Activated B cell treated with CpG ODN at 0.5 μM for 24 hours (primary cell): ENCODE results near the gene C20orf96. TPM values are rescaled to one million over a fixed set of nuclear protein-coding genes. Genes with fewer than 3 reads are reported as not detected.
"Not testable (repeated sequence)": the region's sequence is repeated elsewhere in the genome, so short reads cannot be mapped to it uniquely, and the experiment has no call there.

ENCODE experiments used
- ATAC-seq: fragments of 200-7000 bp; cut with Tn5 transposase; one replicate; pipeline ENCODE4 v1.10.0; 2021; ENCODE audit warnings: low read depth, mild to moderate bottlenecking, moderate library complexity
- CTCF ChIA-PET: fragments of 350-600 bp; sonication (Branson Sonifier 250); formaldehyde crosslinking; loops from one replicate; lab custom pipeline; 2021; ENCODE audit warnings: antibody characterized with exemption; lab: Charles Lee
- POLR2A ChIA-PET: fragments of 350-600 bp; sonication (Branson Sonifier 250); formaldehyde crosslinking; loops from one replicate; lab custom pipeline; 2021; ENCODE audit warnings: antibody characterized with exemption; lab: Charles Lee
- DNase-seq: peaks from one replicate; pipeline ENCODE4 v3.0.0; 2022
- H3K27ac Mint-ChIP-seq: one replicate; pipeline ENCODE4 v1.8.0; 2020; ENCODE audit warnings: mixed read lengths
- H3K27me3 Mint-ChIP-seq: one replicate; pipeline ENCODE4 v1.8.0; 2021; ENCODE audit warnings: mixed read lengths
- H3K36me3 Mint-ChIP-seq: one replicate; pipeline ENCODE4 v1.8.0; 2021; ENCODE audit warnings: low read depth, mixed read lengths
- H3K4me1 Mint-ChIP-seq: one replicate; pipeline ENCODE4 v1.8.0; 2021; ENCODE audit warnings: mixed read lengths
- H3K4me3 Mint-ChIP-seq: one replicate; pipeline ENCODE4 v1.8.0; 2020; ENCODE audit warnings: mild to moderate bottlenecking, mixed read lengths
- H3K9me3 Mint-ChIP-seq: one replicate; pipeline ENCODE4 v1.8.0; 2020; ENCODE audit warnings: mixed read lengths
- CTCF ChIP-seq: fragments of 200-600 bp; IDR thresholded peaks from one replicate; pipeline ENCODE4 v1.8.0; 2022; ENCODE audit warnings: antibody characterized with exemption, mild to moderate bottlenecking
- intact Hi-C: fragments of 100-400 bp; cut with micrococcal nuclease; formaldehyde crosslinking; loops from one replicate; pipeline ENCODE4 v1.15.1; 2024
- total RNA-seq: library from RNA; stranded (reverse); gene quantifications from 2 replicates; pipeline ENCODE4 v1.2.3, GENCODE V29; 2022

The C20orf96 gene
- total RNA-seq, 1 donor from 2014 or later, result 5.5 TPM

DNA sequence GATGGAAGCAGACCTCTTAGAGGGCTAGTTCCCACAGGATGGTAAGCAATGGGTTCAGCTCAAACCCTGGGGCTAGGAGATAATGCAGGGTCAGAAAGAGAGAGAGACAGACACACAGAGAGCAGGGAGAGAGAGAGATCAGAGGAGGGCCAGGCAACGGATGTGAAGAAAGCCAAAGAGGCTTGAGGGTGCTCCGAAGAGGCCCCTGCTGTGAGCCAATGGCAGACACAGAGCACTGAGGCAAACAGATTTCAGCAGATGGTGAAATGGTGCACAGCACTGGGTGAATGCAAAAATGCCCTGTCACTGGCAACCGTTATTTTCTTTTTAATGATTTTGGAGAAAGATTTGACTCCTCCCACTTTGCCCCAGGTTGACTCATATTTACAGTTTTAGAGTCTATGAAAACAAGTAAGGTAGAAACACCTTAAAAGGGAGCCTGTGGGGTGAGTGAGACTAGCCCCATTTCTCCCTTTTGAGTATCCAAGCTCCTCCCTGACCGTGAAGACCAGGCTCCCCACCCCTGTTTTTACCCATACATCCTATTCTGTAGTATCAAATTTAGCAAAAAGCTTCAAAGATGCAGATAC is 32.2 kb downstream of the C20orf96 start:
- CTCF ChIA-PET, result interaction anchor here (1.1 to 1.8 kb wide), 2 partner anchors 8 to 72 kb away, joined by 3 to 7 read pairs; no protein-coding TSS in a partner anchor
- Mint-ChIP-seq H3K27me3 (peaks cover 7% of the 10 kb centered on the region), H3K9me3 (no peaks in the 10 kb centered on the region), H3K4me3 (no peak overlapping the region), H3K4me1 (no peaks in the 10 kb centered on the region), H3K36me3 (no peaks in the 10 kb centered on the region), H3K27ac (no peak overlapping the region)
- no peak for ATAC-seq
- no peak for DNase-seq
- POLR2A ChIA-PET, result no interaction called here
- no peak for TF ChIP-seq CTCF
- intact Hi-C loops, result no loop called here

GRCh38 chr20:257419-257818 is 33.1 kb downstream of the C20orf96 start, which contains the start of gene DEFB132:
Gene DEFB132 (plus strand): TSS chr20:257724. CDS start chr20:257779, 55 bp downstream.
- ATAC-seq, result no peak
- TF ChIP-seq CTCF, result no peak
- POLR2A ChIA-PET, result no interaction called here
- CTCF ChIA-PET, result interaction anchor here (1.1 kb wide), 1 partner anchor 9 kb away, joined by 3 read pairs; no protein-coding TSS in a partner anchor
- Mint-ChIP-seq H3K4me1 (no peaks in the 10 kb centered on the region), H3K36me3 (no peaks in the 10 kb centered on the region), H3K4me3 (no peak within 1 kb of the TSS), H3K27ac (no peak within 1 kb of the TSS), H3K27me3 (peaks cover 7% of the 10 kb centered on the region), H3K9me3 (no peaks in the 10 kb centered on the region)
- intact Hi-C loops, result no loop called here
- no peak for DNase-seq

DNA sequence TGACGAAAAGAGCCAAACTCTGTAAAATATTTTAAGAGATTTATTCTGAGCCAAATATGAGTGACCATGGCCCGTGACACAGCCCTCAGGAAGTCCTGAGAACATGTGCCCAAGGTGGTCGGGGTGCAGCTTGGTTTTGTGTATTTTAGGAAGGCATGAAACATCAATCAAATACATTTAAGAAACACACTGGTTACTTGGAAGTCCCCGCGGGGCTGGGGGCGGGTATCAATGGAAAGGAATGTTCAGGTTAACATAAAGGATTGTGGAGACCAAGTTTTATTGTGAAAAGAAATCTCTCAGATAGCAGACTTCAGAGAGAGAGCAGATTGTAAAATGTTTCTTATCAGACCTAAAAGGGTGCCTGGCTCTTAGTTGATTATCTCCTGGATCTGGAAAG is 37.1 kb downstream of the C20orf96 start:
- ATAC-seq, H3K4me1 Mint-ChIP-seq, H3K36me3 Mint-ChIP-seq, intact Hi-C loops, DNase-seq, H3K9me3 Mint-ChIP-seq, CTCF ChIA-PET, POLR2A ChIA-PET, H3K4me3 Mint-ChIP-seq, H3K27ac Mint-ChIP-seq: not testable (repeated sequence)
- H3K27me3 Mint-ChIP-seq, result peaks cover 13% of the 10 kb centered on the region

DNA sequence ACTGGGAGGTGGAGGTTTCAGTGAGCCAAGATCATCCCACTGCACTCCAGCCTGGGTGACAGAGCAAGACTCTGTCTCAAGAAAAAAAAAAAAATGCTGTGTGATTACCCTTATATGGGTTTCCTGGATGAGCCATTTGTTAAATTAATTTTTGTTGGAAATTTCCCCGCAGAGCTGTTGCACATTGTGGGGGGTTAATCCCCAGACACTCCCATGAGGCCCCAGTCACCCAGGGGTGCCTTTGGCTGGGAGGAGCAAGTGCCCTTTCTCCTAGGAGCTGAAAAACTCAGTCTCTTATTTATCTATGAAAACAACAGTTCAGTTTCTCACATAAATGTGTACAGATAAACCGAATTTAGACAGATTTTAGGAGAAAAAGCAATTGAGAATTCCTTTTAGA is 37.7 kb downstream of the C20orf96 start:
- no peaks in the 10 kb centered on the region for H3K9me3 Mint-ChIP-seq
- DNase-seq (no peak), ATAC-seq (no peak)
- intact Hi-C loops, result no loop called here
- CTCF ChIA-PET, result no interaction called here
- H3K4me1 Mint-ChIP-seq, result no peaks in the 10 kb centered on the region
- no peak overlapping the region for H3K27ac Mint-ChIP-seq
- no peak for TF ChIP-seq CTCF
- H3K4me3 Mint-ChIP-seq, result no peak overlapping the region
- POLR2A ChIA-PET, result no interaction called here
- peaks cover 9% of the 10 kb centered on the region for H3K27me3 Mint-ChIP-seq
- no peaks in the 10 kb centered on the region for H3K36me3 Mint-ChIP-seq

- DNase-seq (no peak), ATAC-seq (no peak)
- Mint-ChIP-seq H3K27ac (no peak overlapping the region), H3K36me3 (no peaks in the 10 kb centered on the region), H3K4me1 (no peaks in the 10 kb centered on the region), H3K4me3 (no peak overlapping the region), H3K27me3 (peaks cover 9% of the 10 kb centered on the region), H3K9me3 (no peaks in the 10 kb centered on the region)
- TF ChIP-seq CTCF, result no peak
- ChIA-PET POLR2A (no interaction called here), CTCF (no interaction called here)
- intact Hi-C loops, result no loop called here
Observed at GRCh38 chr20:251354-251753, 39.2 kb downstream of the C20orf96 start.

DNA sequence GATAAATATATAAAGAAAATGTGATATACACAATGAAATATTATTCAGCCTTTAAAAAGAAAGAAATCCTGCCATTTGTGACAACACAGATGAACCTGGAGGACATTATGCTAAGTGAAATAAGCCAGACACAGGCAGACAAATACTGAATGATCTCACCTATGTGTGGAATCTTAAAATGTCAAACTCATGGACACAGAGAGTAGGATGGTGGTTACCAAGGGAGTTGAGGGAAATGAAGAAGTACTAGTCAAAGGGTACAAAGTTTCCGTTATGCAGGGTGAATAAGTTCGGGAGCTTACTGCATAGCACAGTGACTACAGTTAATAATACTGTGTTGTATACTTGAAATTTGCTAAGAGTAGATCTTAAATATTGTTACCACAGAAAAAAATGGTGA is 47.6 kb downstream of the C20orf96 start:
- intact Hi-C loops, result no loop called here
- TF ChIP-seq CTCF, result no peak
- no peak overlapping the region for H3K4me3 Mint-ChIP-seq
- peaks cover 3% of the 10 kb centered on the region for H3K27me3 Mint-ChIP-seq
- no peaks in the 10 kb centered on the region for H3K9me3 Mint-ChIP-seq
- no peaks in the 10 kb centered on the region for H3K36me3 Mint-ChIP-seq
- H3K27ac Mint-ChIP-seq, result no peak overlapping the region
- ChIA-PET CTCF (no interaction called here), POLR2A (no interaction called here)
- DNase-seq (no peak), ATAC-seq (no peak)
- peaks cover 8% of the 10 kb centered on the region for H3K4me1 Mint-ChIP-seq
